ENCODE results near the gene OPRL1.
"Not testable (repeated sequence)": the region's sequence is repeated elsewhere in the genome, so short reads cannot be mapped to it uniquely, and the experiment has no call there.

The OPRL1 gene

DNA sequence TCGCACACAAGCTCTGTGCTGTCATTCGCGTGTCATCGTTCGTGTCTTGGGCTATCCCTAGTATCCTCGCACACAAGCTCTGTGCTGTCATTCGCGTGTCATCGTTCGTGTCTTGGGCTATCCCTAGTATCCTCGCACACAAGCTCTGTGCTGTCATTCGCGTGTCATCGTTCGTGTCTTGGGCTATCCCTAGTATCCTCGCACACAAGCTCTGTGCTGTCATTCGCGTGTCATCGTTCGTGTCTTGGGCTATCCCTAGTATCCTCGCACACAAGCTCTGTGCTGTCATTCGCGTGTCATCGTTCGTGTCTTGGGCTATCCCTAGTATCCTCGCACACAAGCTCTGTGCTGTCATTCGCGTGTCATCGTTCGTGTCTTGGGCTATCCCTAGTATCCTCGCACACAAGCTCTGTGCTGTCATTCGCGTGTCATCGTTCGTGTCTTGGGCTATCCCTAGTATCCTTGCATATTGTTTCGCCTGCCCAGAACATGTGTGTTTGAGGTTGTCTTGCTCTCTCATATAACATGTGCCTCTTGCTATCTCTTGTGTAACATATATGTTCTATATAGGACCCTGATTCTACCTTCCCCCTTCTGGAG lies 7.4 kb downstream of the OPRL1 start:
- DNase-seq: not testable (repeated sequence)

DNA sequence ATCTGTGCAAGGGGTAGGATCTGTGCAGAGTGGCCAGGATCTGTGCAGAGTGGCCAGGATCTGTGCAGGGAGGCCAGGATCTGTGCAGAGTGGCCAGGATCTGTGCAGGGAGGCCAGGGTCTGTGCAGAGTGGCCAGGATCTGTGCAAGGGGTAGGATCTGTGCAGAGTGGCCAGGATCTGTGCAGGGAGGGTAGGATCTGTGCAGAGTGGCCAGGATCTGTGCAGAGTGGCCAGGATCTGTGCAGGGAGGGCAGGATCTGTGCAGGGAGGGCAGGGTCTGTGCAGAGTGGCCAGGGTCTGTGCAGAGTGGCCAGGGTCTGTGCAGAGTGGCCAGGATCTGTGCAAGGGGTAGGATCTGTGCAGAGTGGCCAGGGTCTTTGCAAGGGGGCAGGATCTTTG lies 8.7 kb downstream of the OPRL1 start:
- DNase-seq: not testable (repeated sequence)

DNA sequence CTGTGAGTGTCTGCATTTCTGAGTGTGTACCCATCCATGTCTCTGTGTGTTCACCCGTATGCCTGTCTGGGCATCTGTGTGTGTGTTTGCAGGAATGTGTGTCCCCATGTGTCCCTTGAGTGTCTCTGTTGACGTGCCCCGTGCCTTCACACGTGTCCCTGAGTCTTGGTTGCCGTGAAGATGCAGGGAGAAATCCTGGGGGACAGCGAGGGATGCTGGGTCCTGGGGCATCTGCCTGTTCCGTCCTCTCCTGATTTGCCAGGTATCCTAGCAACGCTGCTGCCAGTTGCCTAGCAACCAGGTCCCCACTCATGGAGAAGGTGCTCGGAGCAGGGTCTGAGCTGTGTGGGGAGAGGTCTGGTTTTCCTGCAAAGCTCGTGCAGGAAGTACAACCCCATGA lies 10.3 kb downstream of the OPRL1 start:
- DNase-seq: no peak

DNA sequence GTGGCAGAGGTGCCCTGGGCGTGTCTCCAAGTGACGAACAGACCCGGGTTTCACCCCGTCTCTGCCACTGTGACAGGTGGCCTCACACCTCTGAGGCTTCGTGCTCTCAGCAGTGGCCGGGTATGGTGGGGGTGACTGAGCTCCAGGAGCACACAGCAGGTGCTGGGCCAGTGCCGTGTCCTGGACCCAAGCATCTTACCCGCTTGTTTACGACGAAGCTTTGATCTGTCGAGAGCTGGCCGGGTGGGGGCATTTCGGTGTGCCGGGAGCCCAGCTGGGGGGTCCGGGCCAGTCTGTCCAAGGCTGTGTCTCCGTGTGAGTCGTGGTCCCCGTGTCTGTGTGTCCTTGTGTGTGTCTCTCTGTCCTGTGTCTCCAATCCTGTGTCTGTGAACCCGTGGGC lies 11.5 kb downstream of the OPRL1 start:
- no peak for DNase-seq

DNA sequence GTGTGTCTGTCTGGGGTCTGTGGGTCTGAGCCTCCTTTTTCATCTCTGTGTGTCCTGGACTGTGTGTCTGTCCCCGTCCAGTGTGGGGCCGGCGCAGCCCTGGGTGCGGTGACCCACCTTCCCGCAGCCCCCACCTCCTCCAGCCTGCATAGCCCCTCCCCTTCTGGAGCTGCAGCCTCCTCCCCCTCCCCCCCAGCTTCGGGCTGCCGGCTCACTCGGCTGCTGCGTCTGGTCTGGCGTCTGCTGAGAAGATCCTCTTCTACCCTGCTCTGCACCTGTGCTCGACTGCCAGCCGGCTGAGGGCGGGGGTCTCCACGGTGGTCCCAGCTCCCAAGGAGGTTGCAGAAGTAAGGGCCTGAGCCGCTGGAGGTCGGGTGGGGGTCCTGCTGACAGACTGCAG lies 11.9 kb downstream of the OPRL1 start:
- DNase-seq: no peak

DNA sequence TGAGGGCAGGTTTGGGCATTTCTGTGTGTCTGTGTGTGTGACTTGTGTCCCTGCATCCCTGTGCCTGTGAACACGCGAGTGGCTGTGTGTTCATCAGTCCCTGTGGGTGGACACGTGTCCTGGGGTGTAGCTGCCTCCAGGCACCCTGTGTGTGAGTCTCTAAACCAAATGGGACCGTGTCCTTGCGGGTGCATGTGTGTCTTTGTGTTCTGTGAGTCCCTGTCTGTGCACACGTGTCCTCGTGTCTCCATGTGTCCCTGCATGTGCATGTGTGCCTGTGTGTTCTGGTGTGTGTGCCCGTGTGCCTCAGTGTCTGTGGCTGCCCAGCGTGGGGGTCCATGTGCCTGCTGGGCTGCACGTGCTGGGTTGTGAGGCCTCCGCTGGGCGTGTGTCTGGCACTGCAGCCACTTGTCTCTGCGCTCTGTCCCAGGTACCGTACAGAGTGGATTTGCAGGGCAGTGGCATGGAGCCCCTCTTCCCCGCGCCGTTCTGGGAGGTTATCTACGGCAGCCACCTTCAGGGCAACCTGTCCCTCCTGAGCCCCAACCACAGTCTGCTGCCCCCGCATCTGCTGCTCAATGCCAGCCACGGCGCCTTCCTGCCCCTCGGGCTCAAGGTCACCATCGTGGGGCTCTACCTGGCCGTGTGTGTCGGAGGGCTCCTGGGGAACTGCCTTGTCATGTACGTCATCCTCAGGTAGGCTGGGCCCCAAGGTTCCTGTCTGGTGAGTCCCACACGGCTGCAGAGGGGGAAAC lies 12.6 kb downstream of the OPRL1 start:
- DNase-seq: no peak

DNA sequence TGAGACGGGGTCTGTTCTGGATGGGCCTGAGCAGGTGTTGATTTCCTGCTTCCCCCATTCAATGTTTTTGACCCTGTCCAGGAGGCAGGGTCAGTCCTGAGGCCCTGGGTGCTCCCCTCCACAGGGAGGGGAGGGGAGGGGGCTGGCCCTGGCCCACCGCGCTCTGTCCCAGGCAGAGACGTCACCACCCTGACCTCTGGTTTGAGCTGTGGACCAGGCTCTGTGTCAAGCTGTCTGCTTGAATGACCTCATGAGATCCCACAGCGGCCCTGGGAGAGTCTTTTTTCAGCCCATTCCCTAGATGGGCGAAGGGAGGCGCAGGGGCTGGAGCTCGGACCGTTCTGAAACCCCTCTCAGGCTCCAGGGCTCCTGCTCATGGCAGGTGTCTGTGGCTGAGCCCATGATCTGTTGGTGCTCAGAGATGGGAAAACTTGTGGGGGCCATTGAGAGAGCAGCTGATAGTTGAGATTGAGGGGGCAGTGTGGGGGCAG lies 13.2 kb downstream of the OPRL1 start:
- no peak for DNase-seq

DNA sequence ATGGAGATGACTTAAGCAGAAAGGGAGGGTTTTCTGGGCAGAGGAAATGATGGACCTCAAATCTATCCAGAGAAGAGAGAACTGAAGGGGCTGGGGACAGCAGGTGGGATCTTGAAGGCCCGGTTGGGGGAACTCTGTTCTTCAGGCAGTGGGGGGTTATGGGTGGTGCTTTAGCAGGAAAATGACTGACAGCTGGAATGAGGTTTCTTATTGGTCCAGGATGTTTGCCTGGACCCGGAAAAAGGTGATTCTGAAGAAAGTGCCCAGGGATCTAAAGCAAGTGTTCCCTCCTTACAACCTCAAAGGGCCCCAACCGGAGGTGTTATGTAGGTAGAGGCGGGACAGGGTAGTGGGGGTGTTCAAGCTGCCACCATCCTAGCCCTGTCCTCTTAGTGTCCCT lies 15.6 kb downstream of the OPRL1 start:
- DNase-seq: no peak

DNA sequence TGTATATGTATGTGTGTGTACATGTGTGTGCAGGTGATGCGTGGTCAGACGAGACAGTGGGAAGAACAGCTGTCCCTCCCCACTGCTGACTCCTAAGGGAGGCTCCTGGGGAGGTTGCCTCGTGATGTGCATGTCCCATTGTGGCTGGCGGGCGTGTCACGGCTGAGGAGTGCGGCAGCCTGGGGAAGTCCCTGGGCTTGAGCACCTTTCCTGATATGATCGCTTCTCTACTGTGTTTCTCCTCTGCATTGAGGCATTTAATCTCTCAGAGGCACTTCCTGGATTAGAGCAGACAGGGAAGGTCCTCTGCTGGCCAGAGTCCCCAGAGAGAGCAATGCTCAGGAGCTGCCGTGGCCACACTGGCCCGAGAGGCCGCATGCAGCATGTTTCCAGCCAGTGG lies 16.0 kb downstream of the OPRL1 start:
- no peak for DNase-seq

DNA sequence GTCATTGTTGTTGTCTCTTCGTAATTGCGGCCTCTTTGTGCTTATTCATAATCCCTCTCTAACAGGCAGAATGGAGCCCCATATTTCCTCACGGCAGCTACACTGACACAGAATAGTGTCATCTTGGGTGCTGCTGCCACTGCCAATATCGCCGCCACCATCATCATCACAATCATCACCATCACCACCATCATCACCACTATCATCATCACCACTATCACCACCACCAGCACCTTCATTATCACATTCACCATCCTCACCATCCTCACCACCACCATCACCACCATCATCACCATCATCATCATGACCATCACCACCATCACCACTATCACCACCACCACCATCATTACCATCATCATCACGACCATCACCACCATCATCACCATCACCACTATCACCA lies 16.7 kb downstream of the OPRL1 start:
- DNase-seq: no peak

DNA sequence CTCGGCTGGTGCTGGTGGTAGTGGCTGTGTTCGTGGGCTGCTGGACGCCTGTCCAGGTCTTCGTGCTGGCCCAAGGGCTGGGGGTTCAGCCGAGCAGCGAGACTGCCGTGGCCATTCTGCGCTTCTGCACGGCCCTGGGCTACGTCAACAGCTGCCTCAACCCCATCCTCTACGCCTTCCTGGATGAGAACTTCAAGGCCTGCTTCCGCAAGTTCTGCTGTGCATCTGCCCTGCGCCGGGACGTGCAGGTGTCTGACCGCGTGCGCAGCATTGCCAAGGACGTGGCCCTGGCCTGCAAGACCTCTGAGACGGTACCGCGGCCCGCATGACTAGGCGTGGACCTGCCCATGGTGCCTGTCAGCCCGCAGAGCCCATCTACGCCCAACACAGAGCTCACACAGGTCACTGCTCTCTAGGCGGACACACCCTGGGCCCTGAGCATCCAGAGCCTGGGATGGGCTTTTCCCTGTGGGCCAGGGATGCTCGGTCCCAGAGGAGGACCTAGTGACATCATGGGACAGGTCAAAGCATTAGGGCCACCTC lies 18.7 kb downstream of the OPRL1 start:
- no peak for DNase-seq

DNA sequence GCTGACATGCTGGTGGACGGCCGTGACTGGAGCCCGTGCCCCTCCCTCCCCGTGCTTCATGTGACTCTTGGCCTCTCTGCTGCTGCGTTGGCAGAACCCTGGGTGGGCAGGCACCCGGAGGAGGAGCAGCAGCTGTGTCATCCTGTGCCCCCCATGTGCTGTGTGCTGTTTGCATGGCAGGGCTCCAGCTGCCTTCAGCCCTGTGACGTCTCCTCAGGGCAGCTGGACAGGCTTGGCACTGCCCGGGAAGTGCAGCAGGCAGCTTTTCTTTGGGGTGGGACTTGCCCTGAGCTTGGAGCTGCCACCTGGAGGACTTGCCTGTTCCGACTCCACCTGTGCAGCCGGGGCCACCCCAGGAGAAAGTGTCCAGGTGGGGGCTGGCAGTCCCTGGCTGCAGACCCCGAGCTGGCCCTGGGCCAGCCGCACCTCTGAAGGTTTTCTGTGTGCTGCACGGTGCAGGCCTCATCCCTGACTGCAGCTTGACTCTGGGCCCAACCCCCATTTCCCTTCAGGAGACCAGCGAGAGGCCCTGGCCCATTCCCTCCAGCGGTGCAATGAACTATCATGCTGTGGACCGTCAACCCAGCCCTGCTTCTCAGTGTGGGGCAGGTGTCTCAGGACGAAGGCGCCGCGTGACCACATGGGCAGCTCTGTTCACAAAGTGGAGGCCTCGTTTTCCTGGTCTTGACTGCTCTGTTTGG lies 19.4 kb downstream of the OPRL1 start:
- DNase-seq: no peak

DNA sequence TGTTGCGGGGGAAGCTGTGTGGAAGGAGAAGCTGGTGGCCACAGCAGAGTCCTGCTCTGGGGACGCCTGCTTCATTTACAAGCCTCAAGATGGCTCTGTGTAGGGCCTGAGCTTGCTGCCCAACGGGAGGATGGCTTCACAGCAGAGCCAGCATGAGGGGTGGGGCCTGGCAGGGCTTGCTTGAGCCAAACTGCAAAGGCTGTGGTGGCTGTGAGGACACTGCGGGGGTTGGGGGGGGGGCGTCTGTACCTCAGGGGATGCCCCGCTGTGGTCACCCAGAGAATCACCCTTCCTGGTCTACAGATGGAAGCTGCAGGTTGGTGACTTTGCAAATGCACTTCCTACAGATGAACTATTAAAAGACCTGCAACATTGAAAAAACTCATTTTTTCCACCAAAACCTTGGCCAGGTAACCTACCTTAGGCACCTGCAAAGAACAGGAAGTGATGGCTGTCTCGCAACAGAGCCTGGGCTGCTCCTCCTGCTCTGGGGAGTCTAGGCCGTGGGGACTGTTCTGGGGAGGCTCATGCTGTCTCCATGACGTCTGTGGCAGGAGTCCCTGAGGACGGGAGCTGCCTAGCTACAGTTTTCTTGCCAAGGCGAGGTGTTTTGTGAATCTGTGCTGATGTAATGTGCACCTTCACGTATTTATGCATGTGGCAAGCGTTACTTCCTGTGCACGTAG lies 20.1 kb downstream of the OPRL1 start:
- DNase-seq: no peak

DNA sequence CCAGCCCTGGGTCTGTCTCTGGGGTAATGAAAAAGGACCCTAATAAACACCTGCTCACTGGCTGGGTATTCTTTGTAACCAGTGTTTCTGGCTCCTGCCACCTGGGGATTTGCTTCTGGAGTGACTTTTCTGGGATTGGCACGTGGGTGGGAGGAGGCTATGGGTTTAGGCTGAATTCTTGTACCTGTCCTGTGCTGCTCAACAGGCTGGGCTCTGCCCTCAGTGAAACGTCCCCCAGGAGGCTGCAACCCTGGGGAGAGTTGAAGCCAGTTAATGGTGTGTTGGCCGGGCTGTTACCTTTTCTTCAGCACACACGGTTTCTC lies 20.6 kb downstream of the OPRL1 start:
- DNase-seq: no peak

DNA sequence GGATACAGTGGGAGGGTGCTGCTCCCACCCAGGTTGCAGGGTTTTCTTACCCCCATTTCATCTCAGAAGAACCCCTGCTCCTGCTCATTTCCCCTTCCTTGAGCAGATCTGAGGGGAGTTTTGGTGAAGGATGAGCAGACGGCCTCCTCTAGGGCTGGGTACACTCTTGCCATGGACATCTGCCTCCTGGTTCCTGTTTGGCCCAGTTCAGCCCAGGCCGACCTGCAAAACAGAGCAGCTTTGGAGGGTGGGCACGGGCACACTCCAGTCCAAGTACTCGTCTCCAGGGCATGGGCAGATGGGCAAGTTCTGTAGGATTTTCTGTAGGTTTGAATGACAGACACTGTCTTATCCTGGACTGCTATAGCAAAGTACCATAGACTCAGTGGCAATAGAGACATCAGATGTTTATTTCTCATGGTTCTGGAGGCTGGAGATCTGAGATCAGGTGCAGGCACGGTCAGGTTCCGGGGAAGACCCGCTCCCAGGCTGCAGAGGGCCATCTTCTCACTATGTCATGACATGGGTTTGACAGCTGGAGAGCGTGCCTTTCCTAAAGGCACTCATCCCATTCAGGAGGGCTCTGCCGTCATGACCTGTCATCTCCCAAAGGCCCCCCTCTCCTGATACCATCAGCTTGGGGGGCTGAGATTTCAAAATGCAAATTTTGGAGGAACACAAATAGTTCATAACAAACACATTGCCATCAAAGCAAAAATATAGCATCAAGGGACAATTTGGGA lies 21.2 kb downstream of the OPRL1 start:
- DNase-seq: no peak

DNA sequence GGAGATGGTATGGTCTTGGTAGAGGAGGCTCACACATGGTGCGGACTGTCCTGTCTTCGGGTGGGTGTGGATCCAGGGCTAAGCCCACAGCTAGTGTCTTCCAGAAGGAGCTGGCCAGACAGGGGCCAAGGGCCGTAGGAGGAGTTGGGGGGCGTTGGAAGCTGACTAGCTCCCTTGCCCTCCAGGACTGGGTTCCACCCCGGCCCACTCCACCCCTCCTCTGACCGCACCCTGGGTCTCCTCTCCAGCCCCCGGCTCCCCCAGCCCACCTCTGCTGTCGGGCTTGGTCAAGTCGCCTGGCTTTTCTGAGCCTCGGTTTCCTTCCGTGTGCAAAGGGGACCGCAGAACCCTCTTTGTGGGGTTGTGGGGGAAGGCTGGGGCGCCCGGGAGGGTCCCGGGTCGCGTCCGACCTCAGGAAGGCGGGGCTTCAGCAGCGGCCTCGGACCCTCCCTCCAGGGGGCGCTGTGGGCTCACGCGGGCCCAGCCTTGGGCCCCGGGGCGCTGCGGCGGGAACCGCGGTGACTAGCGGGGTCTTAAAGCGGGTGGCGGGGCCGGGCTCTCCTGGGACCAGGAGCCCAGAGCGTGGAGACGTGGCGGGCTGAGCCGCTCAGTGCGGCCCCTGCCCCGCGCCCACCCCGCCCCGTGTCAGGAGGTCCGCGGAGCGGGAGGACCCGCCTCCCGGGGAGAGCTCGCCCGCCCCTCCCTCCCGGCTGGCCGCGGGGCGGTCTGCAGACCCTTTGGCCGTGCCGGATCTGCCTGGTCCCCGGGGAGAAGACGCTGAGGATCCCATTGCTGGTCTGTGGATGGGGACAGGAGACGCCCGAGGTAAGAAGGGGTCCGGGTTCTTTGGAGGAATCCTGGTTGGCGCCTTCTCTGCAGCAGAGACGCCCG lies 22.1 kb downstream of the OPRL1 start:
- no peak for DNase-seq

DNA sequence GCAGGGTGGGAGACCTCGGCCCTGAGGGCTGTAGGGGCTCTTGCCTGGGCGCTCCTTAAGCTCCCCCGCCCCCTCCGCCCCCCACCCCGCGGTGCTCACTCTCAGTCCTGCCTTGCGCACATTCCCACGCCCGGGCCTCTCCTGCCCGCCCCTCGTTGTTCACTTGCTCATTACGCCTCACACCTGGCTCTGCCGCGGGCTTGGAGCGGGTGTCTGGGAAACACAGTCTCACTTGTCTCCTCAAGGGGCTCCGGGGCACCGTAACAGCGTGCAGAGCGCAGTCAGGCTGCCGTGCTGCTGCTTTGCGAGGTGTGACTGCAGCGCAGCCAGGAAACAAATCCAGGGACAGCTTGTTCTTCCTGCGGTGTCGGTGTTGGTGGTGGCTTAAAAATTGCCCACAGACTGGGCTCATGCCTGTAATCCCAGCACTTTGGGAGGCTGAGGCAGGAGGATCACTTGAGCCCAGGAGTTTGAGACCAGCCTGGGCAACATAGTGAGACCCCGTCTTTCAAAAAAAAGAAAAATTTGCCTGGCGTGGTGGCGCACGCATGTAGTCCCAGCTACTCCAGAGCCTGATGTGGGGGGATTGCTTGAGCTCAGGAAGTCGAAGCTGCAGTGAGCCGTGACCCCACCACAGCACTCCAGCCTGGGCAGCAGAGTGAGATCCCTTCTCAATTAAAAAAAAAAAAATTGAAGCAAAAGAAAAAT lies 22.9 kb downstream of the OPRL1 start:
- DNase-seq: no peak

DNA sequence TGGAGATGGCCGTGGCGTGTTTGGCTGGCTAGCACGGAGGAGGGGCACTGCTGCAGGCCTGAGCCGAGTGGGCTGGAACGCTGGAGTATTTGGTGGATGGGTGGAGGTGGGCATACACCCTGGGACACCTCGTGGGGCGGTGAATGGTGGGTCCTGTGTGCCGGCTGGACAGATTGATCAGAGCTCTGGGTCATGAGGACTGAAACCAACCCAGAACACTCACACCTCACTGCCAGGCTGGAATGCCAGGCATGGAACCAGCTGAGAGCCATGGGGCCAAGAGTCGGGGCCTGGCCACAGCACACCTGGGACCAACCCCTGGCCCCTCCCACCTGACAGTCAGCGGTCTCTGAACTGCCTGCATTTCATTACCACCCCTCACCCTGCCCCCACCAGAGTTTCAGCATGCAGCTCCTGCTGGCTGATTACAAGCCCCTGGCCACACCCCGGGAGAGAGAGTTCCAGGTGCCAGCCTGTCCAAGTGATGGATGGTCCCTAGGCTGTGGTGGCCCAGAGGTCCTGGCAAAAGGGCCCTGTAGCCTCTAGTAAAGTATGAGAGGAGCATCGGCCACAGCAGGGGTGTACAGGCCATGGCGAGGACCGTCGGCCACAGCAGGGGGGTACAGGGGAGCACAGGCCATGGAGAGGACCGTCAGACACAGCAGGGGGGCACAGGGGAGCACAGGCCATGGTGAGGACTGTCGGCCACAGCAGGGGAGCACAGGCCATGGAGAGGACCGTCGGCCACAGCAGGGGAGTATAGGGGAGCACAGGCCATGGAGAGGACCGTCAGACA lies 24.2 kb downstream of the OPRL1 start:
- no peak for DNase-seq

DNA sequence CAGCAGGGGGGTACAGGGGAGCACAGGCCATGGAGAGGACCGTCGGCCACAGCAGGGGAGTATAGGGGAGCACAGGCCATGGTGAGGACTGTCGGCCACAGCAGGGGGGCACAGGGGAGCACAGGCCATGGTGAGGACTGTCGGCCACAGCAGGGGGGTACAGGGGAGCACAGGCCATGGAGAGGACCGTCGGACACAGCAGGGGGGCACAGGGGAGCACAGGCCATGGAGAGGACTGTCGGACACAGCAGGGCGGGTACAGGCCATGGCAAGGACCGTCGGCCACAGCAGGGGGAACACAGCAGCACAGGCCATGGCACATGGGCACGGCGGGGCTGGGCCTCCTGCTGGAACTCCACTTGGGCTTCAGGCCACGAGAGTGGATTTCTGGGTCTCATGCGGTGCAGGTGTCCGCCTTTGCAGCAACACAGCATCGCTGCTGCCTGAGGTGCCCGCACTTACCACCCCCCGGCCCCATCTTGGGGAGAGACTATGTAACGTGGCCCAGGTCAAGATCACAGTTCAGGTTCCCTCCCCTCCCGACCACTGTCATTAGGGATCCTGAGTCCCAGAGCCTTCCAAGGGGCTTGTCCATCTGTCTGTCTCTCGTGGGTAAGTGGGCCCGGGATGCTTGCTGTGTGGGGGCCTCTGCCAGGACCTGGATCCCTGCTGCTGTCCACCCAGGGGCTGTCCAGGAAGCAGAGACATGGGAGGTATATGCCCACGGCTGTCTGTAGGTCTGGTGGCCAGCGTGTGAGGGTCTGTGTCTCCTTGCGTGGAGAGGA lies 25.0 kb downstream of the OPRL1 start:
- DNase-seq: no peak

Data from EL (cell line).